H7 (cell line): Measurements from ENCODE around the gene ANGPT4. TPM values are rescaled to one million over a fixed set of nuclear protein-coding genes. Genes with fewer than 3 reads are reported as not detected.

ENCODE experiments used
- total RNA-seq: library from RNA; depleted of rRNA; stranded (reverse); fragments of >200 nt; shearing (Covaris generic); gene quantifications from 2 replicates; pipeline ENCODE4 v1.2.3, GENCODE V29; 2014; rRNA removed

The ANGPT4 gene
- total RNA-seq, 1 experiment from 2014 or later, result 0.31 TPM

Other genes with a start within 250 kb of the ANGPT4 start
- 0.03 TPM in 1 of 2 replicates, not detected in the other for gene SCRT2, start 240.5 kb downstream of the ANGPT4 start, total RNA-seq
- 33.8 and 49.4 TPM in 2 replicates for gene SLC52A3, start 147.8 kb downstream of the ANGPT4 start, total RNA-seq
- 5.5 and 9.9 TPM in 2 replicates for gene FAM110A, start 82.6 kb downstream of the ANGPT4 start, total RNA-seq
- 0.35 and 1.4 TPM in 2 replicates for gene RSPO4, start 86.0 kb upstream of the ANGPT4 start, total RNA-seq
- 33.7 and 36.8 TPM in 2 replicates for gene PSMF1, start 202.3 kb upstream of the ANGPT4 start, total RNA-seq